Esophagus squamous epithelium (tissue), 4 donors: Measurements from ENCODE around the gene PSMG4.

Experiments used
- CTCF ChIP-seq, 6 experiments: fragments of 450-650 bp in 4 of 6; fragments of 200-600 bp in 2 of 6; sonication (generic) in 2 of 6; IDR thresholded peaks; one replicate each; pipeline ENCODE4 v1.5.1; 2016 to 2019; ENCODE audit warnings: antibody characterized with exemption in 6 of 6, mild to moderate bottlenecking in 4 of 6, moderate library complexity in 4 of 6
- POLR2A ChIP-seq, 4 donors: fragments of 450-650 bp; IDR thresholded peaks; one replicate each; pipeline ENCODE4 v1.6.1; 2017; ENCODE audit warnings: antibody characterized with exemption in 4 of 4, mild to moderate bottlenecking in 4 of 4, moderate library complexity in 3 of 4

GRCh38 chr6:3285049-3285639 is 26.4 kb downstream of the PSMG4 start:
- TF ChIP-seq CTCF (IDR thresholded peaks at IDR 0.05): no peak
- no peak for TF ChIP-seq POLR2A (IDR thresholded peaks at IDR 0.05)
